C4-2B (cell line): ENCODE data around the gene ESYT1.

Experiments used
- ZFX ChIP-seq: fragments of 450-650 bp; IDR thresholded peaks from 2 replicates; pipeline ENCODE4 v1.6.1; 2017
- TF ChIP-seq, protein P1 (sequence below): fragments of 450-650 bp; conservative IDR thresholded peaks from 2 replicates; pipeline ENCODE4 v1.5.1; 2017; ENCODE audit warnings: mild to moderate bottlenecking

DNA sequence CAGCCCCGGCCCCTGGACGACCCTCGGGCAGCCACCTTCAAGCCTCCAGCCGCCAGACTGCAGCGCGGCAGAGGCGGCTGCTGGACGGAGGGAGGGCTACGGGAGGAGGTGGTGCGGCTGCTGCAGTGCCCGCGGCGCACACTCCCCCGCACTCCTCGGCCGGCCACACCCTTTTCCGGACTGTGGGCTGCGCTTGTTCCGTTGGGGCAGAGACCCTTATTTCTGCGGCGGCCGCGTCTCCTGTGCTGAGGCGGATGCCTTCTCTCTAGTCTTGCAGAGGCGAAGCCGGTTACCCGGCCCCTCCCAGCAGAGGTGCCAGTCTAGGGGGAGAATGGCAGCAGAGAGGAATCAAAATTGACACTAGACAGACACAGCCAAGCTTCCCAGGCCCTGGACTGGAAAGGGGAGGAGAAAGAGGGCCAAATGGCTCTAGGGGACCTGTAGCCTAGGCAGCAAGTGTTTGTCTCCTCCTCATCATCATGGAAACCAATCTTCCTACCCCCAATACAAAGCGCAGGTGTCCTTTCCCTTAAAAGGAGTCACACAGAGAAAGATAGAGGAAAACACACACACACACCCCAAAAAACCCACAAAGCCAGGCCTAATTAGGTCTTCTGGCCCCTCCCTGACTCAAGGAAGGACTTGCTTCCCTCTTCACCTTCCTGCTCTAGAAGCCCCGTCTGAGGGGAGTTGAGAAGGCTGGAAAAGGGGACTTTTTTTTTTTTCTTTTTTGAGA is 1.3 kb downstream of the ESYT1 start:
- TF ChIP-seq, protein P1, sequence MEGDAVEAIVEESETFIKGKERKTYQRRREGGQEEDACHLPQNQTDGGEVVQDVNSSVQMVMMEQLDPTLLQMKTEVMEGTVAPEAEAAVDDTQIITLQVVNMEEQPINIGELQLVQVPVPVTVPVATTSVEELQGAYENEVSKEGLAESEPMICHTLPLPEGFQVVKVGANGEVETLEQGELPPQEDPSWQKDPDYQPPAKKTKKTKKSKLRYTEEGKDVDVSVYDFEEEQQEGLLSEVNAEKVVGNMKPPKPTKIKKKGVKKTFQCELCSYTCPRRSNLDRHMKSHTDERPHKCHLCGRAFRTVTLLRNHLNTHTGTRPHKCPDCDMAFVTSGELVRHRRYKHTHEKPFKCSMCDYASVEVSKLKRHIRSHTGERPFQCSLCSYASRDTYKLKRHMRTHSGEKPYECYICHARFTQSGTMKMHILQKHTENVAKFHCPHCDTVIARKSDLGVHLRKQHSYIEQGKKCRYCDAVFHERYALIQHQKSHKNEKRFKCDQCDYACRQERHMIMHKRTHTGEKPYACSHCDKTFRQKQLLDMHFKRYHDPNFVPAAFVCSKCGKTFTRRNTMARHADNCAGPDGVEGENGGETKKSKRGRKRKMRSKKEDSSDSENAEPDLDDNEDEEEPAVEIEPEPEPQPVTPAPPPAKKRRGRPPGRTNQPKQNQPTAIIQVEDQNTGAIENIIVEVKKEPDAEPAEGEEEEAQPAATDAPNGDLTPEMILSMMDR, result no peak
- no peak for TF ChIP-seq ZFX
